Esophagus muscularis mucosa (tissue), 4 donors: ENCODE data around the gene PLCH2. TPM values are rescaled to one million over a fixed set of nuclear protein-coding genes. Genes with fewer than 3 reads are reported as not detected.

ENCODE experiments used
- DNase-seq: peaks from one replicate; pipeline ENCODE4 v3.0.0-alpha.2; 2017; ENCODE audit errors: extremely low spot score
- H3K27ac ChIP-seq, 4 donors: fragments of 200-600 bp; sonication (generic); replicated peaks in 1 of 4; 1 replicate in 3 of 4; 2 replicates in 1 of 4; pipeline ENCODE4 v1.5.1; 2016 to 2019; ENCODE audit warnings: mild to moderate bottlenecking in 1 of 4
- H3K27me3 ChIP-seq, 4 donors: fragments of 200-600 bp; sonication (generic); one replicate each; pipeline versions ENCODE4 v1.5.1 to v1.6.0; 2016 to 2019
- H3K36me3 ChIP-seq, 4 donors: fragments of 200-600 bp; sonication (generic); one replicate each; pipeline ENCODE4 v1.5.1; 2016 to 2019
- H3K4me1 ChIP-seq, 4 donors: fragments of 200-600 bp; sonication (generic); one replicate each; pipeline ENCODE4 v1.5.1; 2016 to 2019
- H3K4me3 ChIP-seq, 4 donors: fragments of 200-600 bp; sonication (generic); 1 replicate in 2 of 4; 2 replicates in 2 of 4; pipeline ENCODE4 v1.5.1; 2016 to 2019; ENCODE audit warnings: mild to moderate bottlenecking in 4 of 4, moderate library complexity in 1 of 4
- H3K9me3 ChIP-seq, 4 donors: fragments of 200-600 bp; sonication (generic); 1 replicate in 3 of 4; 2 replicates in 1 of 4; pipeline ENCODE4 v1.5.1; 2016 to 2019
- CTCF ChIP-seq, 3 experiments: fragments of 200-600 bp in 2 of 3; fragments of 450-650 bp in 1 of 3; sonication (generic) in 2 of 3; IDR thresholded peaks; one replicate each; pipeline ENCODE4 v1.5.1; 2017 to 2019; ENCODE audit warnings: antibody characterized with exemption in 3 of 3, mild to moderate bottlenecking in 2 of 3, moderate library complexity in 1 of 3
- EP300 ChIP-seq: sonication (generic); formaldehyde crosslinking; IDR thresholded peaks from one replicate; pipeline ENCODE4 v1.6.1; 2017; ENCODE audit warnings: antibody characterized with exemption
- POLR2A ChIP-seq: fragments of 450-650 bp; IDR thresholded peaks from one replicate; pipeline ENCODE4 v1.6.1; 2017; ENCODE audit warnings: antibody characterized with exemption, moderate library complexity, mild to moderate bottlenecking, low read depth
- POLR2AphosphoS5 ChIP-seq, 2 donors: sonication (generic); formaldehyde crosslinking; IDR thresholded peaks; one replicate each; pipeline ENCODE4 v1.6.1; 2017; ENCODE audit warnings: antibody characterized with exemption in 2 of 2
- WGBS: methylation state at CpG from one replicate; pipeline ENCODE4 v1.1.5; 2018; 5-methylcytosine and 5-hydroxymethylcytosine counted together
- intact Hi-C: fragments of 100-400 bp; cut with DNase I; formaldehyde crosslinking; loops from one replicate; pipeline ENCODE4 v1.15.1; 2023
- total RNA-seq, 4 donors: library from RNA; depleted of rRNA; stranded (reverse); fragments of >200 nt; gene quantifications; one replicate each; pipeline versions ENCODE4 v1.1.0 to v1.2.1, GENCODE V29; 2016

PLCH2 gene
- total RNA-seq, 4 donors from 2014 or later: 0.06 to 0.42 (median 0.26) TPM

GRCh38 chr1:2468540-2468939 lies 7.5 kb upstream of the PLCH2 start:
- Histone ChIP-seq H3K4me3 (no peak overlapping the region), H3K27me3 (peaks cover 0 to 100% (median 20%) of the 10 kb centered on the region in 4 donors), H3K4me1 (peaks cover 0 to 12% (median 4%) of the 10 kb centered on the region in 4 donors), H3K36me3 (no peaks in the 10 kb centered on the region), H3K9me3 (no peaks in the 10 kb centered on the region), H3K27ac (no peak overlapping the region)
- intact Hi-C loops: no loop called here
- TF ChIP-seq EP300 (no peak), POLR2AphosphoS5 (IDR thresholded peaks at IDR 0.05) (no peak), CTCF (IDR thresholded peaks at IDR 0.05) (no peak), POLR2A (no peak)
- WGBS: 40% methylated on average over 1 of the region's 10 CpGs
- no peak for DNase-seq

DNA sequence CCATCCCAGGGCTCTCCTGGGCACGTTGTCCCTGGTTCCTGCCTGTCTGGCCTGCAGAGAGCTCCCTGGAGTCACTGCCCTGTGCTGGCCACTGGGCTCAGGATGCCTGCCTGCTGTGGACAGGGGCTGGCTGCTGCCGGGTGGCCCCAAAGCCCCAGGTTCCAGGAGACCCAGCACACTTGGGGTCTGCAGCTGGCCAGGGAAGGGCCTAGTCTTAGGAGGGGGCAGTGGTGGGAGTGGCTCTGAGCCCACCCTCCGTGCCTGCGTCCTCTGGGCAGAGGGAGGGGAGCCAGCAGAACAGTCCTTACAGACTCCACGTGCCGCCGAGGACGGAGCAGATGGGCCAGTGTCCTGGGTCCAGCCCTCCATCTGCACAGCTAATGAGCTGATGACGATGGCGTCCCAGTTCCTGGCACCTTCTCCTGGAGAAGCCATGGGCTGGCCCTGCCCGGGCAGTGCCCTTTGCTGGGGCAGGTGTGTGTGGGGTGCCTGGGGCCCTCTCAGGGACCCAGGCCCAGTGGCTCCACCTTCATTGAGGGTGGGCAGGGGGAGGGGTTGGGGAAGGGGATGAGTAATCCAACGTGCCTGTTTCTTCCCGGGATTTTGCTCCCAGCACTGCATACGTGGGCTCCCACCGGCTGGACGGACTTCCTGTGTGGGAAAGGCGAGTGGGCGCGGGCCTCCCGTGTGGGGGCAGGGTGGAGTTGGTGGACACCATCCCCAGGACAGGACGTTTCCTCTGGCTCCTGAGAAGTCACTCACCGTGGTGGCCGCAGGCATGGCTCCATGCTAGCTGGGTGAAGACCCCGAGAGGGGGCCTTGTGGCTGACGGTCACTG lies 6.8 kb upstream of the PLCH2 start:
- intact Hi-C loops: no loop called here
- DNase-seq: no peak
- Histone ChIP-seq H3K9me3 (no peaks in the 10 kb centered on the region), H3K27ac (no peak overlapping the region), H3K4me3 (no peak overlapping the region), H3K4me1 (peaks cover 0 to 12% (median 4%) of the 10 kb centered on the region in 4 donors), H3K36me3 (no peaks in the 10 kb centered on the region), H3K27me3 (peaks cover 0 to 97% (median 15%) of the 10 kb centered on the region in 4 donors)
- TF ChIP-seq POLR2AphosphoS5 (IDR thresholded peaks at IDR 0.05) (no peak), POLR2A (no peak), EP300 (no peak), CTCF (IDR thresholded peaks at IDR 0.05) (no peak)
- 55% methylated on average over 8 of the region's 25 CpGs for WGBS

DNA sequence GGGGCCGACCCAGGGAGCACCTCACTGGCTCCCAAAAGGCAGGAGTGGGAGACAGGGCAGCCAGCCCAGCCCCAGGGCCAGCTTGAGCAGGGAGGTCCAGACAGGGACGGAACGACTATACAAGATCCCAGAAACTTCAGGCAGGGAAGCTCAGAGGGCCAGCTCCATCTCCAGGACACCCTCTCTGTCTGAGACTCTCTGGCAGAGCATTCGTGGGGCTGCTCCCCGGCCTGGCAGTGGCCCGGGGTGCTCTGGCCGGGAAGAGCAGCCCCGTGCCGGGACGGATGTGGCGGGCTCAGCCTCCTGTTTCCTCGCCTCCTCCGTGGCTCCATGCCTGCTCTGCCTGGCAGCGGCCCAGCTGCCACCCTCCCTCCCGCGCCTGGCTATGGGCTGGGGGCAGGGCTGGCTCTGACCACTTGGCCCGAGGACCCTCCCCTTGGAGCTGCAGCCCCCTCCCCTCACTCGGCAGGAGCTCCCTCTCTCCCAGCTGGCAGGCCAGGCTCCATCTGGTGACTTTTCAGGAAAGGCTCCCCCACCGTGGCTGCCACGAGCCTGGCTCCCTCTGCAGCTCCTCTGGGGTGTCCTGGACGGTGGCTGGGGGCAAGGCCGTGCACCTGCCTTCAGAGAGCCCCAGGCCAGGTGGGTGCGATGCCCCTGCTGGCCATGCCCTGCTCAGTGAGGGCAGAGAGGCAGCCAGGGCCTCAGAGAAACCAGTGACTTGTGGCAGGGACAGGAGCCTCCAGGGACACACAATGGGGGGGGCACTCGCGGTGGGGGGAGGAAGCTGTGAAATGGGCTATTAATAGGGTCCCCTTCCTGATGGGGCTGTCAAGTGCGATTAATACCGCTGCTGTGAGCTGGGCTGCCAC lies 5.6 kb upstream of the PLCH2 start:
- Histone ChIP-seq H3K4me3 (no peak overlapping the region), H3K36me3 (no peaks in the 10 kb centered on the region), H3K4me1 (peaks cover 0 to 12% (median 4%) of the 10 kb centered on the region in 4 donors), H3K27ac (no peak overlapping the region), H3K27me3 (peaks cover 0 to 85% (median 14%) of the 10 kb centered on the region in 4 donors), H3K9me3 (no peaks in the 10 kb centered on the region)
- 25% methylated on average over 11 of the region's 27 CpGs for WGBS
- TF ChIP-seq POLR2A: no peak
- TF ChIP-seq EP300: no peak
- no peak for TF ChIP-seq CTCF (IDR thresholded peaks at IDR 0.05)
- no peak for TF ChIP-seq POLR2AphosphoS5 (IDR thresholded peaks at IDR 0.05)
- DNase-seq: no peak
- intact Hi-C loops: no loop called here

DNA sequence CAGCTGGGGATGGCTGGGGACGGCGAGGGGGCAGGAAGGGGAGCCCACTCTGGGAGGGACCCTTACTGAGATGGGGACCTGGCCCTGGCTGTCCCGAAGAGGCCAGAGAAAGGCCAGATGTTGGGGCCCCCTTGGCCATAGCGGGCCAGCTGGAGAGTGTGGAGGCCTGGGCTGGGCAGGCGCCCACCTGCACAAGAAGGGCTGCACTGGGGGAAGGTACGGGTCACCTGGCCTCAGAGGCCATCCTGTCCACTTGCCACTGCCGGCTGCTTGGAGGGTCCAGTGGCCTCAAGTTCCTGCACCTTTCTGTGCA lies 5.0 kb upstream of the PLCH2 start:
- WGBS: 61% methylated on average over 4 of the region's 7 CpGs
- TF ChIP-seq CTCF (IDR thresholded peaks at IDR 0.05) (no peak), POLR2A (no peak), EP300 (no peak), POLR2AphosphoS5 (IDR thresholded peaks at IDR 0.05) (no peak)
- Histone ChIP-seq H3K36me3 (no peaks in the 10 kb centered on the region), H3K4me3 (no peak overlapping the region), H3K27me3 (peaks cover 0 to 82% (median 14%) of the 10 kb centered on the region in 4 donors), H3K4me1 (peaks cover 0 to 12% (median 4%) of the 10 kb centered on the region in 4 donors), H3K9me3 (no peaks in the 10 kb centered on the region), H3K27ac (no peak overlapping the region)
- intact Hi-C loops: no loop called here
- DNase-seq: no peak
